GM23248 (cell line): ENCODE data around the gene HIGD1A.

ENCODE experiments used
- EZH2 ChIP-seq: fragments of 200-600 bp; sonication (generic); IDR thresholded peaks from 2 replicates; pipeline ENCODE4 v1.6.1; 2018; ENCODE audit warnings: antibody characterized with exemption, mild to moderate bottlenecking; ENCODE audit not compliant: insufficient read depth, poor library complexity, severe bottlenecking
- EZH2phosphoT487 ChIP-seq: fragments of 200-600 bp; sonication (generic); IDR thresholded peaks from 2 replicates; pipeline ENCODE4 v1.6.1; 2018; ENCODE audit warnings: antibody characterized with exemption, moderate library complexity, mild to moderate bottlenecking, low read depth; ENCODE audit not compliant: insufficient read depth

- no peak for TF ChIP-seq EZH2
- TF ChIP-seq EZH2phosphoT487 = no peak
Measured at GRCh38 chr3:42801048-42801620, 3.2 kb downstream of the HIGD1A start.
